GM12878 (cell line): ENCODE data around the gene LRRC26. TPM values are rescaled to one million over a fixed set of nuclear protein-coding genes. Genes with fewer than 3 reads are reported as not detected.

Source experiments
- ATAC-seq: fragments of 200-7000 bp; cut with Tn5 transposase; 3 replicates; pipeline ENCODE4 v1.9.1; 2020; ENCODE audit warnings: mild to moderate bottlenecking, moderate library complexity
- BruUV-seq: library from RNA; stranded (reverse); fragments of 400-500 nt; replicated peaks from 2 replicates; lab custom pipeline; 2021; lab: Mats Ljungman, UMichigan
- CTCF ChIA-PET: fragments of 300-600 bp; sonication (Branson Sonifier 250); formaldehyde crosslinking; extraction: SDS; loops from one replicate; lab custom pipeline; 2021; ENCODE audit warnings: inconsistent platforms; lab: Yijun Ruan, JAX
- POLR2A ChIA-PET: fragments of 350-600 bp; formaldehyde crosslinking; extraction: SDS; loops from one replicate; lab custom pipeline; 2021; ENCODE audit warnings: inconsistent platforms; lab: Charles Lee
- RAD21 ChIA-PET: fragments of 300-600 bp; sonication (Branson Sonifier 250); formaldehyde crosslinking; loops from one replicate; lab custom pipeline; 2023; ENCODE audit warnings: antibody characterized with exemption; ENCODE audit not compliant: unreplicated experiment; lab: Charles Lee
- SMC1A ChIA-PET: fragments of 300-600 bp; sonication (Branson Sonifier 250); formaldehyde crosslinking; loops from one replicate; lab custom pipeline; 2023; ENCODE audit not compliant: unreplicated experiment, uncharacterized antibody; lab: Charles Lee
- DNase-seq: peaks from one replicate; pipeline ENCODE4 v3.0.0-alpha.2; 2011; ENCODE audit warnings: low read depth, low spot score
- FAIRE-seq: peaks from 3 replicates; lab custom pipeline; 2011; peaks lifted over from hg19 to GRCh38; lab: Jason Lieb, UNC
- H2AFZ ChIP-seq: 2 replicates; pipeline ENCODE4 v1.6.0; 2011; ENCODE audit warnings: low read depth, low read length, control low read depth; ENCODE audit not compliant: control insufficient read depth
- H3K27ac ChIP-seq: 2 replicates; pipeline ENCODE4 v1.5.1; 2011; ENCODE audit warnings: control low read depth; ENCODE audit not compliant: control insufficient read depth, insufficient read depth
- H3K27me3 ChIP-seq, 2 experiments: replicated peaks in 1 of 2; 2 replicates each; pipeline versions ENCODE4 v1.6.0 to v1.6.1; 2011; ENCODE audit warnings: low read length in 1 of 2; ENCODE audit not compliant: control insufficient read depth in 2 of 2, insufficient read depth in 2 of 2
- H3K36me3 ChIP-seq, 2 experiments: 2 replicates each; pipeline ENCODE4 v1.5.1; 2011; ENCODE audit warnings: low read length in 1 of 2; ENCODE audit not compliant: control insufficient read depth in 2 of 2, insufficient read depth in 2 of 2
- H3K4me1 ChIP-seq: 2 replicates; pipeline ENCODE4 v1.6.1; 2011; ENCODE audit warnings: mild to moderate bottlenecking, low read length, moderate library complexity, mixed read lengths; ENCODE audit not compliant: control insufficient read depth, insufficient read depth
- H3K4me2 ChIP-seq: 2 replicates; pipeline ENCODE4 v1.6.0; 2011; ENCODE audit warnings: control low read depth; ENCODE audit not compliant: control insufficient read depth, insufficient read depth
- H3K4me3 ChIP-seq: fragments of 200-600 bp; sonication (generic); 2 replicates; pipeline ENCODE4 v1.5.1; 2016
- H3K79me2 ChIP-seq: 2 replicates; pipeline ENCODE4 v1.6.0; 2011; ENCODE audit warnings: low read length; ENCODE audit not compliant: control insufficient read depth, insufficient read depth
- H3K9ac ChIP-seq: 2 replicates; pipeline ENCODE4 v1.8.0; 2011; ENCODE audit warnings: low read length, control low read depth, mixed read lengths; ENCODE audit not compliant: control insufficient read depth, insufficient read depth
- H3K9me3 ChIP-seq: replicated peaks from 3 replicates; pipeline ENCODE4 v1.5.1; 2011; ENCODE audit warnings: mild to moderate bottlenecking, low read length; ENCODE audit not compliant: control insufficient read depth, insufficient read depth
- H4K20me1 ChIP-seq: 2 replicates; pipeline ENCODE4 v1.6.0; 2011; ENCODE audit not compliant: control insufficient read depth, insufficient read depth
- DPF2 ChIP-seq: fragments of 450-650 bp; IDR thresholded peaks from 2 replicates; pipeline ENCODE4 v1.6.1; 2017; ENCODE audit warnings: mild to moderate bottlenecking
- FOS ChIP-seq: IDR thresholded peaks from 3 replicates; pipeline ENCODE4 v1.6.1; 2011; ENCODE audit warnings: borderline replicate concordance; ENCODE audit not compliant: insufficient read length; ENCODE audit errors: extremely low read depth
- HDAC2 ChIP-seq: fragments of 200-600 bp; sonication (generic); IDR thresholded peaks from 2 replicates; pipeline ENCODE4 v1.6.1; 2017
- IRF5 ChIP-seq: fragments of 450-650 bp; IDR thresholded peaks from 2 replicates; pipeline ENCODE4 v1.6.1; 2017; ENCODE audit warnings: borderline replicate concordance
- KAT2A ChIP-seq: conservative IDR thresholded peaks from 2 replicates; pipeline ENCODE4 v1.6.1; 2011; ENCODE audit warnings: low read depth, low read length; ENCODE audit not compliant: control insufficient read depth
- MLLT1 ChIP-seq: fragments of 450-650 bp; IDR thresholded peaks from 2 replicates; pipeline ENCODE4 v1.6.1; 2016; ENCODE audit warnings: mild to moderate bottlenecking
- SKIL ChIP-seq: fragments of 450-650 bp; IDR thresholded peaks from 2 replicates; pipeline ENCODE4 v1.6.1; 2017; ENCODE audit warnings: mild to moderate bottlenecking, low read depth, inconsistent platforms; ENCODE audit not compliant: poor library complexity, severe bottlenecking
- YBX1 ChIP-seq: fragments of 450-650 bp; IDR thresholded peaks from 2 replicates; pipeline ENCODE4 v1.6.1; 2016; ENCODE audit warnings: antibody characterized with exemption
- WGBS: methylation state at CpG from one replicate; pipeline ENCODE4 v1.1.6; 2016; ENCODE audit warnings: low lambda C conversion rate; ENCODE audit not compliant: insufficient replicate concordance, insufficient coverage; ENCODE audit errors: missing lambda C conversion rate; 5-methylcytosine and 5-hydroxymethylcytosine counted together
- in situ Hi-C: fragments of 300-500 bp; cut with MboI; formaldehyde crosslinking; loops from 9 replicates; pipeline ENCODE4 v1.14.3; 2018; ENCODE audit warnings: mixed read lengths
- intact Hi-C: fragments of 100-400 bp; cut with micrococcal nuclease; formaldehyde crosslinking; loops from one replicate; pipeline ENCODE4 v1.14.2; 2022; ENCODE audit not compliant: unreplicated experiment
- polyA plus RNA-seq, 11 experiments: library from polyadenylated mRNA; depleted of rRNA in 4 of 11; unstranded in 6 of 11; stranded (reverse) in 5 of 11; fragments of >200 nt; fragmentation: Nextera tagmentation in 4 of 11; fragmentation: Illumina TruSeq in 1 of 11; extraction: Ambion mirVana in 4 of 11; extraction: Trizol in 1 of 11; gene quantifications; 1 replicate in 1 of 11; 2 replicates in 10 of 11; pipeline versions ENCODE4 v1.2.1 to v1.2.3, GENCODE V29; 2011 to 2016; ENCODE audit warnings: inconsistent platforms in 2 of 11, missing spikeins in 2 of 11, low read depth in 1 of 11
- total RNA-seq, 4 experiments: library from RNA; depleted of rRNA in 3 of 4; stranded (reverse); fragments of >200 nt in 3 of 4; fragmentation: Illumina TruSeq in 1 of 4; extraction: Trizol in 1 of 4; gene quantifications; 2 replicates each; pipeline versions ENCODE4 v1.2.1 to v1.2.3, GENCODE V29; 2013 to 2021

LRRC26 gene
- total and polyA plus RNA-seq, 10 of the 15 experiments (the other 5 are each of a cell fraction or from before 2014, with no cell fraction given) = 0.29 to 0.91 (median 0.64) TPM; not detected in 5

GRCh38 chr9:137167277-137167746, 2.5 kb downstream of the LRRC26 start:
- Histone ChIP-seq H3K9ac (no peak overlapping the region), H3K27me3 (peaks cover 0 to 8% of the 10 kb centered on the region in 2 experiments; a peak in 3 of 4 replicates), H3K4me2 (no peak overlapping the region), H4K20me1 (no peaks in the 10 kb centered on the region), H3K79me2 (no peaks in the 10 kb centered on the region), H3K4me1 (peaks cover 8% of the 10 kb centered on the region; the same call in 1 of the 2 replicates), H2AFZ (no peak overlapping the region), H3K9me3 (no peaks in the 10 kb centered on the region), H3K4me3 (no peak overlapping the region)
- ChIA-PET RAD21 (interaction anchor here (0.6 to 4.3 kb wide), 5 partner anchors 8 to 56 kb away, joined by 3 to 25 read pairs (median 3); partner anchors contain the start of gene SSNA1), SMC1A (no interaction called here), POLR2A (interaction anchor here (0.6 to 4.4 kb wide), 5 partner anchors 9 to 49 kb away, joined by 4 to 37 read pairs (median 7); no protein-coding TSS in a partner anchor), CTCF (no interaction called here)
- no peak for DNase-seq
- intact Hi-C loops = no loop called here
- FAIRE-seq = no peak
- WGBS = 25% methylated on average over 38 of the region's 44 CpGs
- in situ Hi-C loops = no loop called here
- no peak for TF ChIP-seq HDAC2
- TF ChIP-seq, all 136 proteins: peak for 0
- Histone ChIP-seq H3K36me3 (no peaks in the 10 kb centered on the region), H3K27ac (no peak overlapping the region)
- no peak for ATAC-seq
- no TSS peak for BruUV-seq

GRCh38 chr9:137166380-137167229, 3.2 kb downstream of the LRRC26 start:
- no peak overlapping the region for H3K4me3 ChIP-seq
- TF ChIP-seq SKIL = no peak
- no peak for TF ChIP-seq FOS
- TF ChIP-seq KAT2A = no peak
- TF ChIP-seq DPF2 = no peak
- no peak for TF ChIP-seq MLLT1
- TF ChIP-seq IRF5 = no peak
- no peak for TF ChIP-seq YBX1
- no peak overlapping the region for H2AFZ ChIP-seq
- peaks cover 0 to 8% of the 10 kb centered on the region in 2 experiments; a peak in 3 of 4 replicates for H3K27me3 ChIP-seq
- ChIA-PET CTCF (no interaction called here), POLR2A (interaction anchor here (0.6 to 2.8 kb wide), 4 partner anchors 14 to 43 kb away, joined by 4 to 15 read pairs (median 6); no protein-coding TSS in a partner anchor), SMC1A (no interaction called here), RAD21 (interaction anchor here (0.6 to 4.3 kb wide), 4 partner anchors 8 to 22 kb away, joined by 3 to 25 read pairs (median 4); partner anchors contain the start of gene SSNA1)
- no peak for DNase-seq
- no peaks in the 10 kb centered on the region for H3K36me3 ChIP-seq
- H3K27ac ChIP-seq = no peak overlapping the region
- intact Hi-C loops (no loop called here), in situ Hi-C loops (no loop called here)
- WGBS = 31% methylated on average over 21 of the region's 22 CpGs
- no peaks in the 10 kb centered on the region; the same call in 2 of the 3 replicates for H3K9me3 ChIP-seq
- no peaks in the 10 kb centered on the region for H3K79me2 ChIP-seq
- H3K4me1 ChIP-seq = peaks cover 8% of the 10 kb centered on the region; the same call in 1 of the 2 replicates
- H3K4me2 ChIP-seq = no peak overlapping the region
- no TSS peak for BruUV-seq
- no peak for FAIRE-seq
- H3K9ac ChIP-seq = no peak overlapping the region
- ATAC-seq = no peak
- H4K20me1 ChIP-seq = no peaks in the 10 kb centered on the region
